A673 (cell line): Measurements from ENCODE around the gene TXNDC2.

Experiments used
- CTCF ChIP-seq: fragments of 300-800, 200-600 bp; sonication (generic); conservative IDR thresholded peaks from 2 replicates; pipeline ENCODE4 v1.5.1; 2017; ENCODE audit warnings: low read depth, mild to moderate bottlenecking, antibody characterized with exemption, low read length, moderate library complexity, mixed read lengths
- EZH2 ChIP-seq: fragments of 200-600 bp; sonication (generic); IDR thresholded peaks from 2 replicates; pipeline ENCODE4 v1.6.1; 2017; ENCODE audit warnings: borderline replicate concordance, low read depth, mild to moderate bottlenecking, mixed read lengths, antibody characterized with exemption, low read length; ENCODE audit not compliant: poor library complexity, severe bottlenecking

GRCh38 chr18:9845256-9845655, 40.5 kb upstream of the TXNDC2 start:
- TF ChIP-seq CTCF (no peak), EZH2 (no peak)
